ENCODE results near the gene AMN. TPM values are rescaled to one million over a fixed set of nuclear protein-coding genes. Genes with fewer than 3 reads are reported as not detected.

The AMN gene
- total RNA-seq, 2 experiments from 2014 or later: 1.0 to 1.4 TPM

GRCh38 chr14:102883554-102883953, 38.9 kb upstream of the AMN start:
- DNase-seq (no peak), ATAC-seq (no peak)
- no peaks in the 10 kb centered on the region for H3K27me3 Mint-ChIP-seq
- POLR2A ChIA-PET: no interaction called here
- no peak for TF ChIP-seq CTCF (IDR thresholded peaks at IDR 0.05)
- CTCF ChIA-PET: no interaction called here
- intact Hi-C loops (cut with micrococcal nuclease): no loop called here
- H3K27ac Mint-ChIP-seq: no peak overlapping the region
- H3K4me3 Mint-ChIP-seq: no peak overlapping the region
- H3K4me1 Mint-ChIP-seq (ENCODE audit: low read depth): peaks cover 3% of the 10 kb centered on the region
- peaks cover 41% of the 10 kb centered on the region for H3K36me3 Mint-ChIP-seq (ENCODE audit: low read depth)
- H3K9me3 Mint-ChIP-seq: no peaks in the 10 kb centered on the region

- ChIA-PET POLR2A (no interaction called here), CTCF (no interaction called here)
- Mint-ChIP-seq H3K27me3 (no peaks in the 10 kb centered on the region), H3K27ac (no peak overlapping the region), H3K36me3 (ENCODE audit: low read depth) (peaks cover 38% of the 10 kb centered on the region), H3K9me3 (no peaks in the 10 kb centered on the region), H3K4me3 (no peak overlapping the region), H3K4me1 (ENCODE audit: low read depth) (peaks cover 3% of the 10 kb centered on the region)
- DNase-seq (no peak), ATAC-seq (no peak)
- TF ChIP-seq CTCF (IDR thresholded peaks at IDR 0.05): no peak
- intact Hi-C loops (cut with micrococcal nuclease): no loop called here
Measured at GRCh38 chr14:102885737-102886447, 36.6 kb upstream of the AMN start.

GRCh38 chr14:102888748-102889147, 33.7 kb upstream of the AMN start:
- Mint-ChIP-seq H3K4me3 (no peak overlapping the region), H3K36me3 (ENCODE audit: low read depth) (peaks cover 42% of the 10 kb centered on the region), H3K27ac (no peak overlapping the region), H3K4me1 (ENCODE audit: low read depth) (peaks cover 3% of the 10 kb centered on the region), H3K27me3 (no peaks in the 10 kb centered on the region), H3K9me3 (no peaks in the 10 kb centered on the region)
- DNase-seq: no peak
- ChIA-PET POLR2A (no interaction called here), CTCF (interaction anchor here (0.6 to 1.6 kb wide), 2 partner anchors 14 to 114 kb away, joined by 3 read pairs; no protein-coding TSS in a partner anchor)
- intact Hi-C loops (cut with micrococcal nuclease): no loop called here
- no peak for ATAC-seq
- TF ChIP-seq CTCF (IDR thresholded peaks at IDR 0.05): no peak

GRCh38 chr14:102889615-102890014, 32.8 kb upstream of the AMN start:
- no peaks in the 10 kb centered on the region for H3K27me3 Mint-ChIP-seq
- H3K9me3 Mint-ChIP-seq: no peaks in the 10 kb centered on the region
- no peak overlapping the region for H3K27ac Mint-ChIP-seq
- DNase-seq (no peak), ATAC-seq (no peak)
- ChIA-PET CTCF (interaction anchor here (1.4 to 1.6 kb wide), 2 partner anchors 13 to 195 kb away, joined by 3 to 4 read pairs; no protein-coding TSS in a partner anchor), POLR2A (no interaction called here)
- peaks cover 38% of the 10 kb centered on the region for H3K36me3 Mint-ChIP-seq (ENCODE audit: low read depth)
- no peak overlapping the region for H3K4me3 Mint-ChIP-seq
- no peak for TF ChIP-seq CTCF (IDR thresholded peaks at IDR 0.05)
- H3K4me1 Mint-ChIP-seq (ENCODE audit: low read depth): peaks cover 3% of the 10 kb centered on the region
- intact Hi-C loops (cut with micrococcal nuclease): no loop called here

DNA sequence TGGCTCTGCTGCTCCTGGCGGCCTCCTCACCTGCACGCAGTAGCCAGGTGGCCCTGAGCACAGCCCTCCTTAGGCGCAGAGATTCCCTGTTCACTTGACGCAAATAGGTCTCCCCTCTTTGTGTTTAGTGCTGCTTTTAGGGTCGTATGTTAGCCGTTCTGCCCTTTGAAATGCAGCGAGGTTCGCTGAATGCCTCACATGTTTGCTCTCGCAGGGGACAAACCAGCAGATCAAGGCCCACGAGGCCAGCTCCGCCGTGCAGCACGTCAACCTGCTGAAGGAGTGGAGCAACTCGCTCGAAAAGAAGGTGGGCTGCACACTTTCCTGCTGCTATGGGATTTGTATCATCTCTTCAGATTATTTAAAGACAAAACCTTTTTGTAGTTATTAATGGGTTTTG, 31.4 kb upstream of the AMN start:
- no peak for ATAC-seq
- peaks cover 35% of the 10 kb centered on the region for H3K36me3 Mint-ChIP-seq (ENCODE audit: low read depth)
- intact Hi-C loops (cut with micrococcal nuclease): no loop called here
- POLR2A ChIA-PET: interaction anchor here (0.7 kb wide), 1 partner anchor 40 kb away, joined by 3 read pairs; no protein-coding TSS in a partner anchor
- peaks cover 3% of the 10 kb centered on the region for H3K4me1 Mint-ChIP-seq (ENCODE audit: low read depth)
- CTCF ChIA-PET: no interaction called here
- H3K27ac Mint-ChIP-seq: no peak overlapping the region
- no peak overlapping the region for H3K4me3 Mint-ChIP-seq
- no peak for TF ChIP-seq CTCF (IDR thresholded peaks at IDR 0.05)
- no peak for DNase-seq
- H3K27me3 Mint-ChIP-seq: no peaks in the 10 kb centered on the region
- H3K9me3 Mint-ChIP-seq: no peaks in the 10 kb centered on the region

Data from activated CD8-positive, alpha-beta T cell treated with anti-CD3 and anti-CD28 coated beads for 36 hours (primary cell).